Left ventricle myocardium inferior (tissue), 1 donor: ENCODE data around the gene CPB1. TPM values are rescaled to one million over a fixed set of nuclear protein-coding genes. Genes with fewer than 3 reads are reported as not detected.

Experiments used
- DNase-seq: peaks from one replicate; pipeline ENCODE4 v3.0.0-alpha.2; 2020
- H3K27ac ChIP-seq: fragments of 200-600 bp; replicated peaks from 2 replicates; pipeline ENCODE4 v1.8.0; 2021
- H3K27me3 ChIP-seq: fragments of 200-600 bp; 2 replicates; pipeline ENCODE4 v1.8.0; 2021; ENCODE audit warnings: low read depth
- H3K36me3 ChIP-seq: fragments of 200-600 bp; 2 replicates; pipeline ENCODE4 v1.8.0; 2021
- H3K4me1 ChIP-seq: fragments of 200-600 bp; 2 replicates; pipeline ENCODE4 v1.8.0; 2021
- H3K4me3 ChIP-seq: fragments of 200-600 bp; 2 replicates; pipeline ENCODE4 v1.8.0; 2021; ENCODE audit warnings: mild to moderate bottlenecking, moderate library complexity
- H3K9me3 ChIP-seq: fragments of 200-600 bp; replicated peaks from 2 replicates; pipeline ENCODE4 v1.8.0; 2021
- intact Hi-C: fragments of 100-400 bp; cut with micrococcal nuclease; formaldehyde crosslinking; loops from one replicate; pipeline ENCODE4 v1.11.0; 2022
- total RNA-seq: library from RNA; stranded (reverse); fragmentation: NEBNext Ultra II Directional; extraction: Animal tissue kit (Norgen Biotek cat#: 25700); gene quantifications from one replicate; pipeline ENCODE4 v1.2.1, GENCODE V29; 2021
- TF ChIP-seq, protein P1 (sequence below): fragments of 200-600 bp; IDR thresholded peaks from 2 replicates; pipeline ENCODE4 v1.8.0; 2021; ENCODE audit warnings: antibody characterized with exemption, mild to moderate bottlenecking, borderline replicate concordance
- donor health status: DM: no; HTN: yes; CAD: no; lungs with severe emphysema.

The CPB1 gene
- total RNA-seq, 1 donor from 2014 or later, result not detected

DNA sequence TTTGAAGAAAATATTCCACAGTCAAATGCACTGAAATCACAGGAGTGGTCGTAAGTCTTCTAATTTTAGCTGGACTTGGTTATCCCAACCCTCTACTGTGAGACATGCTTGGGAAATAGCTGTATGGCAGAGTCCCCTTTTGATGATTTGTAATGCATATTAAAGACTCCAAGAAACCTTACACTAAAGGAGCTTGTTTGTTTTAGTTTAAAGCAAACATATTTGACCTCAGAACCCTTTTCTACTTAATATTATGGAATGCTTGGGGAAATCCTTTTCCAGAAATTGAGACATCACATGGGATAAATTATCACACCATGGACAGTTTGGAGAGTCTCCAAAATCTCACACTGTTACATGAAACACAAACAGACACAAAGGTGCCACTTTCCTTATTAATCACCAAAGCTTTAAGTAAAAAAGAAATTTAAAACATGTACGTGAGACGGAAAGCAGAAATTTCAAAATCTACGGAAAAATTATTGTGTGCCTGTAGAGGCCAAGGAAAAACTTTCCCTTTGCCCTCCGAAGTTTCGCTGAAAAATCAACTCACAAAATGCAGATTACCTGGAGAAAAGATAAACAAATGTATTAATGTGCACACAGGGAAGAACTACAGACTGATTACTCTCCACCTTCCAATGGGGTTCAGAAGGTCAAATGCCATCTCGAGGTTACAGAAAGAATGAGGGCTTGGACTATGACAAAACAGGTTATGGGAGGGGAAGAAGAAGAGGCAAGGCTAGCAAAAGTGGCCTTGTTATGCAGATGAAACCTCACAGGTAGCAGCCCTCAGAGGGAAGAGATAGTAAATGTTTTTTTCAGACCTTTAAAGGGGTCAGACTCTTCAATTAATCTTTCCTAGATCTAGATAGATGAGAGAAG is 7.0 kb upstream of the CPB1 start:
- Histone ChIP-seq H3K36me3 (no peaks in the 10 kb centered on the region), H3K4me3 (no peak overlapping the region), H3K4me1 (no peaks in the 10 kb centered on the region), H3K27ac (no peak overlapping the region), H3K9me3 (peaks cover 12% of the 10 kb centered on the region), H3K27me3 (no peaks in the 10 kb centered on the region)
- TF ChIP-seq, protein P1, sequence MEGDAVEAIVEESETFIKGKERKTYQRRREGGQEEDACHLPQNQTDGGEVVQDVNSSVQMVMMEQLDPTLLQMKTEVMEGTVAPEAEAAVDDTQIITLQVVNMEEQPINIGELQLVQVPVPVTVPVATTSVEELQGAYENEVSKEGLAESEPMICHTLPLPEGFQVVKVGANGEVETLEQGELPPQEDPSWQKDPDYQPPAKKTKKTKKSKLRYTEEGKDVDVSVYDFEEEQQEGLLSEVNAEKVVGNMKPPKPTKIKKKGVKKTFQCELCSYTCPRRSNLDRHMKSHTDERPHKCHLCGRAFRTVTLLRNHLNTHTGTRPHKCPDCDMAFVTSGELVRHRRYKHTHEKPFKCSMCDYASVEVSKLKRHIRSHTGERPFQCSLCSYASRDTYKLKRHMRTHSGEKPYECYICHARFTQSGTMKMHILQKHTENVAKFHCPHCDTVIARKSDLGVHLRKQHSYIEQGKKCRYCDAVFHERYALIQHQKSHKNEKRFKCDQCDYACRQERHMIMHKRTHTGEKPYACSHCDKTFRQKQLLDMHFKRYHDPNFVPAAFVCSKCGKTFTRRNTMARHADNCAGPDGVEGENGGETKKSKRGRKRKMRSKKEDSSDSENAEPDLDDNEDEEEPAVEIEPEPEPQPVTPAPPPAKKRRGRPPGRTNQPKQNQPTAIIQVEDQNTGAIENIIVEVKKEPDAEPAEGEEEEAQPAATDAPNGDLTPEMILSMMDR, result no peak
- intact Hi-C loops, result no loop called here
- DNase-seq, result no peak

DNA sequence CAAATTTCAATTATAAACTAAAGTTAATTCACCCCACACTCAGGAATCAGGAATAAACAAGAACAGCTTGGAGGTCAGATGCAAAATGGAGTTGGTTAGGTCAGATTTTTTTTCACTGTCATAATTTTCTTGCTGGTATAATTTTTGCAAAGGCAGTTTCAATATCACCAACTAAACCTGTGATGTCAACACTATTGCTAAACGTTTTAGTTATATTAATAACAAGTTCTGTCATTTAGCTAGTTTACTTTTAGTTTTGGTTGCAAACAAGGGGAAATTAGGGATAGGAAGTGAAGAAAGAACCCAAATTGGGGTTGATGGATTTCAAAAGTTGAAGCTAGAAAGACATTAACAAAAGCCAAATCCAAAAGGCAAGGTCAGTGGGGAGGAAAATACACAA is 4.6 kb upstream of the CPB1 start:
- intact Hi-C loops, result no loop called here
- H3K4me1 ChIP-seq, result no peaks in the 10 kb centered on the region
- H3K36me3 ChIP-seq, result no peaks in the 10 kb centered on the region
- no peaks in the 10 kb centered on the region for H3K27me3 ChIP-seq
- peaks cover 12% of the 10 kb centered on the region for H3K9me3 ChIP-seq
- H3K4me3 ChIP-seq, result no peak overlapping the region
- TF ChIP-seq, protein P1, result no peak
- no peak for DNase-seq
- H3K27ac ChIP-seq, result no peak overlapping the region

DNA sequence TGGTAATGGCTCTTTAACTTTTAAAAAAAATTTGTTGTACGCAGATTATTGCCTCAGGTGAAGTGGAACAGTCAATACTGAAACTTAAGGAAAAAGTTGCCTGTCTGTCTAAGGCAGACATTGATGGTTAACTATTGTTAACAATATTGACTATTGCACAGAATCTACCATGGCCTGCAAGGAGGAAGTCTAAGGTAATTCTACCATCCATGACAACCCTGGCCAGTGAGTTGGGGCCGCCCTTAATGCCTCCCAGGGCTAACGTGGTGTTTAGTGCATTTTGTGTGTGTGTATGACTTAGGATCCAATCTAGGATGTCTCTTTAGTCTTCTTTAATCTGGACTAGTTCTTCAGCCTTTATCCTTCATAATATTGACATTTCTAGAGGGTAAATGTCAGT is 2.1 kb upstream of the CPB1 start:
- H3K27ac ChIP-seq, result no peak overlapping the region
- H3K27me3 ChIP-seq, result no peaks in the 10 kb centered on the region
- intact Hi-C loops, result no loop called here

DNA sequence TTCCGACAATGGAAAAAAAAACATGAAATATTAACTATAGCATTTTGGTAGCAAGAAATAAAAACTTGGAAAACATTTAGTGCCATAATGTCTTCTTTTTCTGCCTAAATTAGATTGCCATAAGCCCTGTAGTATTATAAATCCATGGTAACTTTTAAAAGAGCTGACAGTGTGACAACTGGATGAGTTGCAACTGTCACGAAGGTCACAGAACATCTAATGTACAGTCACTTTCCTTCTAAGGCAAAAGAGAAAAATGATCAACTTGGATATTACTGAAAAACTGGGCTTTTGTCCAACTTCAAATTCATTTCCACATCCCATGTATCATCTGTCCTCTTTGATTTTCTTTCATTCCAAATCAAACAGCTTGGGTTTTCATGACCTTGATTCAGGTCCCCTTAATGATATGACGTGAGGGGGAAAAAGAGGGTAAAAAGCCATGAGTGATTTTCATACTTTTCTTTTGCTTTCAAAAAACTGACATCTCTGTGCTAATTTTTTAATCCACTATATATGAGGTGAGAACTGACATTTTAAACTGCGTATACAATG is 602 bp downstream of the CPB1 start:
- DNase-seq, result no peak
- Histone ChIP-seq H3K9me3 (no peaks in the 10 kb centered on the region), H3K27ac (no peak overlapping the region), H3K27me3 (no peaks in the 10 kb centered on the region), H3K4me3 (no peak overlapping the region), H3K36me3 (no peaks in the 10 kb centered on the region), H3K4me1 (no peaks in the 10 kb centered on the region)
- TF ChIP-seq, protein P1, result no peak
- intact Hi-C loops, result no loop called here

More for the DNA sequence above, 2.1 kb upstream of the CPB1 start:
- no peak for DNase-seq
- Histone ChIP-seq H3K4me1 (no peaks in the 10 kb centered on the region), H3K9me3 (peaks cover 12% of the 10 kb centered on the region), H3K4me3 (no peak overlapping the region), H3K36me3 (no peaks in the 10 kb centered on the region)
- TF ChIP-seq, protein P1, result no peak

DNA sequence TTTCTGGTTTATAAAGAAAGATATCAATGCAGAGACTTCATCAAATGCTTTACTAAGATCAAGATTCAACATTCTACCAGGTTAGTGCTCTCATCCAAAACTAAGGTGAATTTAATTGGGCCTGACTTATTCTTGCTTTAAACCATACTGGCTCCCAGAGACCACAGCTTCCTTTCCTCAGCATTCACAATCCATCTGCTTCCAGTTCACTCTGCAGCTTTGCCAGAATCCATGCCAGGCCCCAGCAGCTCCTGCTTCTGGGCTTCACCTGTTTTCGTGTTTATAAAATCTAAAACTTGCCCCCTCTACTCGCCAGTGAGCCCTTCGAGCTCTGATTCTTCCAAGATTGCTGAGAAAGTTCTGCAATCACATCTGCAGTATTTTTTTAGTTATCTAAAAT is 2.3 kb downstream of the CPB1 start:
- DNase-seq, result no peak
- Histone ChIP-seq H3K9me3 (no peaks in the 10 kb centered on the region), H3K4me3 (no peak overlapping the region), H3K27me3 (no peaks in the 10 kb centered on the region), H3K4me1 (no peaks in the 10 kb centered on the region), H3K27ac (no peak overlapping the region), H3K36me3 (no peaks in the 10 kb centered on the region)
- TF ChIP-seq, protein P1, result no peak
- intact Hi-C loops, result no loop called here
